ENCODE data around the gene CRIP1. TPM values are rescaled to one million over a fixed set of nuclear protein-coding genes. Genes with fewer than 3 reads are reported as not detected.

The CRIP1 gene
- total RNA-seq, 1 donor from 2014 or later = 29.5 TPM

DNA sequence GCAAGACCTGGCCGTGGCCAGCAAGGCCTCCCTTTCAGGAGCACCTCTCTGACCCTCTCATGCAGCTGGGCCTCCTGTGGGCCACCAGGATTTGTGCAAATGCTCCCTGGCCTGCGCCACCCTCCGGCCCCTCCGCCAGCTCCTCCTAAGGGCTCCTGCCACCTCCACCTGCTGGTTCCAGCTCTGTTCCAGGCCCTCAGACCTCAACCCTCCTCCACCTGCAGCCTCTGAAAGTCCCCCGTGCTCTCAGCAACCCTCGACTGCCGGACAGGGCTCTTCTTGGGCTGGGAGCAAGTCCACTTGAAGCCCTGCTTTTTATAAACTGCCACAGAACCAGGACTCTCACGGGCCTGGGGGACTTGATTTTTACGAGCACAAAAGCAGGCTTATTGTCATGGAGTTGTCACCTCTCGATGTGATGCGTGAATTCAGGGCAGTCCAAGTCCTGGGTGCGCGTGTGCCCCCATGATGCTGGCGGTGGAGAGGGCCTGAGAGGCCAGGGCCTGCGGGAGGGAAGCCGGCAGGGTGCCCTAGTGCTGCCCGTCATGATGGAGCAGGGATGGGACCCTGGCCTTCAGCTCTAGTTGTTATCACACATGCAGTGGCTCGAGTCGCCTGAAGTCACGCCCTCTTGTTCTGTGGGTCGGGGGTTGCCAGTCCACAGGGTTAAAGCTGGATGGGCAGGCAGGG, 13.5 kb downstream of the CRIP1 start:
- peaks cover 10% of the 10 kb centered on the region for H3K27me3 Mint-ChIP-seq (ENCODE audit: low read depth, unreplicated experiment)
- H3K27ac Mint-ChIP-seq (ENCODE audit: unreplicated experiment) = no peak overlapping the region
- no peaks in the 10 kb centered on the region for H3K9me3 Mint-ChIP-seq (ENCODE audit: unreplicated experiment)
- Histone ChIP-seq H3K9ac (ENCODE audit: low read length) (no peak overlapping the region), H3K79me2 (ENCODE audit: insufficient read depth, low read length) (no peaks in the 10 kb centered on the region), H3K4me3 (ENCODE audit: insufficient read depth, low read depth, low read length) (no peak overlapping the region), H3K27me3 (ENCODE audit: insufficient read depth, low read length) (no peaks in the 10 kb centered on the region), H3K4me2 (ENCODE audit: low read length) (no peak overlapping the region), H3K27ac (ENCODE audit: low read depth, low read length) (no peak overlapping the region), H2AFZ (ENCODE audit: low read depth, low read length) (no peak overlapping the region), H3K4me1 (ENCODE audit: insufficient read depth, low read length) (no peaks in the 10 kb centered on the region), H3K36me3 (ENCODE audit: insufficient read depth, low read length) (no peaks in the 10 kb centered on the region), H3K9me3 (ENCODE audit: insufficient read depth, low read depth, low read length) (no peaks in the 10 kb centered on the region), H4K20me1 (ENCODE audit: insufficient read depth, low read length) (no peaks in the 10 kb centered on the region)
- no peaks in the 10 kb centered on the region for H3K36me3 Mint-ChIP-seq (ENCODE audit: low read depth, unreplicated experiment)
- TF ChIP-seq EZH2 (IDR thresholded peaks at IDR 0.05; ENCODE audit: insufficient read depth, low read length) = no peak
- TF ChIP-seq, protein P1, sequence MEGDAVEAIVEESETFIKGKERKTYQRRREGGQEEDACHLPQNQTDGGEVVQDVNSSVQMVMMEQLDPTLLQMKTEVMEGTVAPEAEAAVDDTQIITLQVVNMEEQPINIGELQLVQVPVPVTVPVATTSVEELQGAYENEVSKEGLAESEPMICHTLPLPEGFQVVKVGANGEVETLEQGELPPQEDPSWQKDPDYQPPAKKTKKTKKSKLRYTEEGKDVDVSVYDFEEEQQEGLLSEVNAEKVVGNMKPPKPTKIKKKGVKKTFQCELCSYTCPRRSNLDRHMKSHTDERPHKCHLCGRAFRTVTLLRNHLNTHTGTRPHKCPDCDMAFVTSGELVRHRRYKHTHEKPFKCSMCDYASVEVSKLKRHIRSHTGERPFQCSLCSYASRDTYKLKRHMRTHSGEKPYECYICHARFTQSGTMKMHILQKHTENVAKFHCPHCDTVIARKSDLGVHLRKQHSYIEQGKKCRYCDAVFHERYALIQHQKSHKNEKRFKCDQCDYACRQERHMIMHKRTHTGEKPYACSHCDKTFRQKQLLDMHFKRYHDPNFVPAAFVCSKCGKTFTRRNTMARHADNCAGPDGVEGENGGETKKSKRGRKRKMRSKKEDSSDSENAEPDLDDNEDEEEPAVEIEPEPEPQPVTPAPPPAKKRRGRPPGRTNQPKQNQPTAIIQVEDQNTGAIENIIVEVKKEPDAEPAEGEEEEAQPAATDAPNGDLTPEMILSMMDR (IDR thresholded peaks at IDR 0.05; ENCODE audit: insufficient read depth, low read depth, low read length) = no peak
- no peaks in the 10 kb centered on the region for H3K4me1 Mint-ChIP-seq (ENCODE audit: low read depth, unreplicated experiment)
- FAIRE-seq = no peak
- H3K4me3 Mint-ChIP-seq (ENCODE audit: unreplicated experiment) = no peak overlapping the region
- DNase-seq (ENCODE audit: low read depth) = no peak

- Mint-ChIP-seq H3K4me3 (ENCODE audit: unreplicated experiment) (no peak overlapping the region), H3K27me3 (ENCODE audit: low read depth, unreplicated experiment) (peaks cover 10% of the 10 kb centered on the region), H3K9me3 (ENCODE audit: unreplicated experiment) (no peaks in the 10 kb centered on the region), H3K36me3 (ENCODE audit: low read depth, unreplicated experiment) (no peaks in the 10 kb centered on the region), H3K4me1 (ENCODE audit: low read depth, unreplicated experiment) (no peaks in the 10 kb centered on the region), H3K27ac (ENCODE audit: unreplicated experiment) (no peak overlapping the region)
- Histone ChIP-seq H3K27ac (ENCODE audit: low read depth, low read length) (no peak overlapping the region), H3K9me3 (ENCODE audit: insufficient read depth, low read depth, low read length) (no peaks in the 10 kb centered on the region), H3K4me2 (ENCODE audit: low read length) (no peak overlapping the region), H3K4me1 (ENCODE audit: insufficient read depth, low read length) (no peaks in the 10 kb centered on the region), H3K27me3 (ENCODE audit: insufficient read depth, low read length) (no peaks in the 10 kb centered on the region), H4K20me1 (ENCODE audit: insufficient read depth, low read length) (no peaks in the 10 kb centered on the region), H2AFZ (ENCODE audit: low read depth, low read length) (no peak overlapping the region), H3K79me2 (ENCODE audit: insufficient read depth, low read length) (no peaks in the 10 kb centered on the region), H3K4me3 (ENCODE audit: insufficient read depth, low read depth, low read length) (no peak overlapping the region), H3K36me3 (ENCODE audit: insufficient read depth, low read length) (no peaks in the 10 kb centered on the region), H3K9ac (ENCODE audit: low read length) (no peak overlapping the region)
- FAIRE-seq (no peak), DNase-seq (ENCODE audit: low read depth) (no peak)
- TF ChIP-seq, protein P1 (IDR thresholded peaks at IDR 0.05; ENCODE audit: insufficient read depth, low read depth, low read length) = no peak
- no peak for TF ChIP-seq EZH2 (IDR thresholded peaks at IDR 0.05; ENCODE audit: insufficient read depth, low read length)
These were observed 14.0 kb downstream of the CRIP1 start for GRCh38 chr14:105500726-105501101.

DNA sequence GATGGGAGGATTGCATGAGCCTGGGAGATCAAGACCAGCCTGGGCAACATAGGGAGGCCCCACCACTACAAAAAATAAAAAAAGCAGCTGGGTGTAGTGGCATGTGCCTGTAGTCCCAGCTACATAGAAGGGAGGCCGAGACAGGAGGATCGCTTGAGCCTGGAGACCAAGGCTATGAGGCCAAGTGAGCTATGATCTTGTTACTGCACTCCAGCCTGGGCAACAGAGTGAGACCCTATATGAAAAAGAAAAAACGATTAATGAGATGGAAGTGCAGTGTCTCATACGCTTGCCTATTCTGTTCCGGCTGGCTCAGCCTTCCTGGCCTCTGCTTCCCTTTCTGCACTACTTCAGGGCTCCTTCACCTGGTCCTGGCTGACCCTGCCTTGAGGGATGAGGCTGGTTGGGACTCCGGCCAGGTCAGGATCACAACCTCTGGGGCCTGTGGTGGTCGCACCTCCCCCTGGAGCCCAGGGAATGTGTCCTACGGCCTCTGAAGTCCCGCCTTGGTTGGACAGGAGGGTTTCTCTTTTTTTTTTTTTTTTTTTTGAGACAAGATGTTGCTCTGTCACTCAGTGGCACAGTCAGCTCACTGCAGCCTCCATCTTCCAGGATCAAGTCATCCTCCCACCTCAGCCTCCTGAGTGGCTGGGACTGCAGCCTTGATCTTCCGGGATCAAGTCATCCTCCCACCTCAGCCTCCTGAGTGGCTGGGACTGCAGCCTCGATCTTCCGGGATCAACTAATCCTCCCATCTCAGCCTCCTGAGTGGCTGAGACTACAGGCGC, 15.0 kb downstream of the CRIP1 start:
- Histone ChIP-seq H3K4me2 (ENCODE audit: low read length) (no peak overlapping the region), H3K9me3 (ENCODE audit: insufficient read depth, low read depth, low read length) (no peaks in the 10 kb centered on the region), H3K4me3 (ENCODE audit: insufficient read depth, low read depth, low read length) (no peak overlapping the region), H3K27me3 (ENCODE audit: insufficient read depth, low read length) (no peaks in the 10 kb centered on the region), H3K4me1 (ENCODE audit: insufficient read depth, low read length) (no peaks in the 10 kb centered on the region), H3K36me3 (ENCODE audit: insufficient read depth, low read length) (no peaks in the 10 kb centered on the region), H2AFZ (ENCODE audit: low read depth, low read length) (no peak overlapping the region), H3K27ac (ENCODE audit: low read depth, low read length) (no peak overlapping the region), H3K9ac (ENCODE audit: low read length) (no peak overlapping the region), H4K20me1 (ENCODE audit: insufficient read depth, low read length) (no peaks in the 10 kb centered on the region), H3K79me2 (ENCODE audit: insufficient read depth, low read length) (no peaks in the 10 kb centered on the region)
- H3K9me3 Mint-ChIP-seq (ENCODE audit: unreplicated experiment) = no peaks in the 10 kb centered on the region
- no peaks in the 10 kb centered on the region for H3K36me3 Mint-ChIP-seq (ENCODE audit: low read depth, unreplicated experiment)
- TF ChIP-seq, protein P1 (IDR thresholded peaks at IDR 0.05; ENCODE audit: insufficient read depth, low read depth, low read length) = no peak
- TF ChIP-seq EZH2 (IDR thresholded peaks at IDR 0.05; ENCODE audit: insufficient read depth, low read length) = no peak
- no peaks in the 10 kb centered on the region for H3K4me1 Mint-ChIP-seq (ENCODE audit: low read depth, unreplicated experiment)
- DNase-seq (ENCODE audit: low read depth) (no peak), FAIRE-seq (no peak)
- H3K4me3 Mint-ChIP-seq (ENCODE audit: unreplicated experiment) = no peak overlapping the region
- H3K27me3 Mint-ChIP-seq (ENCODE audit: low read depth, unreplicated experiment) = peaks cover 10% of the 10 kb centered on the region
- H3K27ac Mint-ChIP-seq (ENCODE audit: unreplicated experiment) = no peak overlapping the region
